GM21786 (cell line): ENCODE data around the gene MYO1F.

ENCODE experiments used
- ATAC-seq: cut with Tn5 transposase; IDR thresholded peaks from one replicate; pipeline ENCODE4 v1.9.1; 2021; ENCODE audit not compliant: unreplicated experiment

The MYO1F gene

GRCh38 chr19:8473648-8474476, 103.4 kb downstream of the MYO1F start:
- no peak for ATAC-seq
